ENCODE measurements around the gene LCE4A. TPM values are rescaled to one million over a fixed set of nuclear protein-coding genes. Genes with fewer than 3 reads are reported as not detected.
"Not testable (repeated sequence)": the region's sequence is repeated elsewhere in the genome, so short reads cannot be mapped to it uniquely, and the experiment has no call there.

Gene LCE4A, protein sequence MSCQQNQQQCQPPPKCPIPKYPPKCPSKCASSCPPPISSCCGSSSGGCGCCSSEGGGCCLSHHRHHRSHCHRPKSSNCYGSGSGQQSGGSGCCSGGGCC
- total RNA-seq, result not detected in 2 replicates

DNA sequence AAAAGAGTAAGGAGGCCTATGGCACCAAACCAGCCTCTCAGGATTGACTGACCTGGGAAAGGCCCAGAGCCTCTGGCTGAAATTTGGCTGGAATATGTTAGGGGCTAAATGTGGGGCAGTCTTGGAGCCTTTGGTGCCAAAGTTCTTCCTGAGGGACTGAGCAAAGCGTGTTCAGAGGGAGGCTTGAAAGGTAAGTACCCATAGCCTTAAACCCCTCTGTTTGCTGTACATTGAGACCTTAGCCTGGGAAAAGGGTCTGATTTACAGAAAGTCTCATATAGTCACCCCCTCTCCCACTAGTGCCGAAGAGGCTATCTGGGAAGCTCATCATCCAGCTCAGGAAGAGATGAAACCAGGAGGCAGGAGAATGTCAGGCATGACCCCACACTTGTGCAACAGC, at the start of gene LCE4A:
Gene LCE4A, plus strand, starts transcription at position 301 of the 400 bp plus-strand sequence. CDS start 916 bp downstream, outside the sequence.
- DNase-seq, result no peak

DNA sequence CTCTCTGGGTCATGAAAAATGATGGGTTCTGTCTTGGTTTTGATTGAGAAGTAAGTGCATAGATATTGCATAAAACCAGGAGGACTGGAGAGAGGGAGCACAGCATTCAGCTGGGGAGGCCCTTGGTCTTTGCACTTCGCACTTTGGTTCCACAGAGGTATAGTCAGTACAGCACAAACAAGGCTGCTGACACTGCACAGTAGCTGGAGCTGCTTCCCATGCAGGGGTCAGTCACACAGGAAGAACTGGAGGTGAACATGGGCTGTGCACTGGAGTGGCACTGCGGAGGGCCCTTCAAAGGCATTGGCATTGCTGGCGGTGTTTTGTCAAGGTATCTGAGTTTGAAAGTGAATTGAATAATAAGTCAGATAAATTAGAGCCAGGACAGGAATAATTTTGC, 49.3 kb upstream of the LCE4A start:
- DNase-seq, result no peak

DNA sequence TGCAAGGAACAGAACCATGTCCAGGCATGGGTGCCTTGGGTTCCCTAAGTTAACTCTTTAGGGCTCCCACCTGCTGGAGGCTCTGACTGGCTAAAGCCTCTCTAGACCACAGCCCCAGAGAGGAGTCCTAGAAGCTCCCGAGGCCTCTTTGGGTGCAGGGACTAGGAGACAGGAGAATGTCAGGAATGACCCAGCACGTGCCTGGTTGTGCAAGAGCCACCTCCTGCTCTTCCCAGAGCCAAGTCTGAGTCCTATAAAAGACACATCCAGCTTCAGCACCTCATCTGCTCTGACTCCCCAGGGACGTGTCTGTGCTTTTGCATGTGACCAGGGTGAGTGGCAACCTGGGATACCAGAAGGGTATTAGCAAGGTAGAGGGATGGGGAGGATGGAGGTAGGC, 44.9 kb upstream of the LCE4A start, which contains the start of gene LCE2D:
Gene LCE2D, plus strand, starts transcription at position 283 of the 400 bp plus-strand sequence. CDS start 726 bp downstream, outside the sequence.
- no peak for DNase-seq

DNA sequence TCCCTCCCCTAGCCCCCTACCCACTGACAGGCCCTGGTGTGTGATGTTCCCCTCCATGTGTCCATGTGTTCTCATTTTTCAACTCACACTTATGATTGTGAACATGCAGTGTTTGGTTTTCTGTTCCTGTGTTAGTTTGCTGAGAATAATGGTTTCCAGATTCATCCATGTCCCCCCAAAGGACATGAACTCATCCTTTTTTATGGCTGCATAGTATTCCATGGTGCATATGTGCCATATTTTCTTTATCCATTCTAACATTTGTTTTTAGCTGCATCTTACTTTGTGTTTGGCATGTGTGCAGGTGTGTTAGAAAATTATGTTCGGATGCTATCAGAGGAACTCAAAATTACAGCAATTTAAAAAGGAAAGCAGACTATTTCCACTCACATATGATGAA, 41.8 kb upstream of the LCE4A start:
- not testable (repeated sequence) for DNase-seq

DNA sequence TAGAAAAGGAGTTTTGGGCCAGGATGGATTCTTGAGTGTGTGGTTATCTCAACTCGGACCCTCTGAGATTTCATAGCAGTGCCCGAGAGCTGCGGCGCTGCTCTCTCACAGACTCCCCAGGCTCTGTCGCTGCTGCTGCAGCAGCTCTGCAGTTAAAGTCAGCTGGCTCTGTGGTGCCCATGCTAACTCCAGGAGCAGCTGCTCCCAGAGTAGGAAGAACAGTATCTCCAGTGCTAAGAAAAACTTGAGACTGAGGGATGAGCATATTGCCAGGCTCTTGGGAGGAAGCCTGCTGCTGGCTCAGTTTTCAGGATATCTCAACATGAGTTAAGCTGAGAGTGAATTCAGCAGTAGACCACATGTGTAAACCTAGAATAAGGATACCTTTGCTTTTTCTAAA, 40.3 kb upstream of the LCE4A start:
- DNase-seq, result no peak

DNA sequence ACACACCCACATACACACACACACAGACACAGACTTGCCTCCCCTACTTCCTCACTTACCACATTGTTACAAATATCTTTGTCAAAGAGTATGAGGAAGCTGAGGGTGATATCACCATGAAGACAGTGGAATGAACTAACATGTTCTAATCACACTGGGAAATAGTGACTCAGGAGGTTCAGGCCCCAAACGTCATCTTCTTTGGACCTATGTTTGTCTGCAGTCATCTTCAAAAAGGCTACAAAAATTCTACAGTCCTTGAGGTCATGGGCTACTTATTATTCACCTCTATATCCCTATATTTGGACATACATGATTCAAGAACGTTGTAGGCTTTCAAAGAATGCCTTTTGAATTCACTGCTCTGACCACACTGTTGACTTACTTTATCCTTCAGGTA, 34.9 kb upstream of the LCE4A start:
- DNase-seq, result no peak

DNA sequence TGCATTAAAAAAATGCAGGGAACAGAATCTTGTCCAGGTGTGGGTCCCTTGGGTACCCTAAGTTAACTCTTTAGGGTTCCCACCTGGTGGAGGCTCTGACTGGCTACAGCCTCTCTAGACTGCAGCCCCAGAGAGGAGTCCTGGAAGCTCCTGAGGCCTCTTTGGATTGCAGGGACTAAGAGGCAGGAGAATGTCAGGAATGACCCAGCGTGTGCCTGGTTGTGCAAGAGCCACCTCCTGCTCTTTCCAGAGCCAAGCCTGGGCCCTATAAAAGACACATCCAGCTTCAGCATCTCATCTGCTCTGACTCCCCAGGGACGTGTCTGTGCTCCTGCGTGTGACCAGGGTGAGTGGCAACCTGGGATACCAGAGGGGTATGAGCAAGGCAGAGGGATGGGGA, 33.0 kb upstream of the LCE4A start, which contains the start of gene LCE2C:
Gene LCE2C, plus strand, starts transcription at position 297 of the 400 bp plus-strand sequence. CDS start 737 bp downstream, outside the sequence.
- not testable (repeated sequence) for DNase-seq

DNA sequence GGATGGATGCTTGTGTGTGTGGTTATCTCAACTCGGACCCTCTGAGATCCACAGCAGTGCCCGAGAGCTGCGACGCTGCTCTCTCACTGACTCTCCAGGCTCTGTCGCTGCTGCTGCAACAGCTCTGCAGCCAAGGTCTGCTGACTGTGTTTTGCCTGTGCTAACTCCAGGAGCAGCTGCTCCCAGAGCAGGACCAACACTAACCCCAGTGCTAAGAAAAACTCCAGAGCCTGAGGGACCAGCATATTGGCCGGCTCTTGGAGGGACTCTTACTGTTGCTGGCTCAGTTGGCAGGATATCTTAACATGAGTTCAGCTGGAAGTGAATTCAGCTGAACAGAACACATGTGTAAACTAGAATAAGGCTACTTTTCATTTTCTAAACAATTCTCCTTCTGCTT, 28.5 kb upstream of the LCE4A start:
- no peak for DNase-seq

DNA sequence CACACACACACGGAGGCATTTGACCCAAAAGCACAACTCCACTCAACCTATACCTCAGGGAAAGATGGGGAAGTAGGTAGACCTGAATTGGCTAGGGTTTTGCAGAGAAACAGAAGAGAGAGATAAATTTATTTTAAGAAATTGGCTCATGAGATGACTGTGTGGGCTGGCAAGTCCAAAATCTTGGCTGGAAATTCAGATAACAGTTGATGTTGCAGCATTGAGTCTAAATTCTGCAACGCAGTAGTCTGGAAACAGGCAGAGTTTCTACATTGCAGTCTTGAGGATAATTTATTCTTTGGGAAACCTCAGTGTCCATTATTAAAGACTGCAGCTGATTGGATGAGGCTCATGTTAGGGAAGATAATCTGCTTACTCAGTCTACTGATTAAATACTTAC, 26.3 kb upstream of the LCE4A start:
- no peak for DNase-seq

DNA sequence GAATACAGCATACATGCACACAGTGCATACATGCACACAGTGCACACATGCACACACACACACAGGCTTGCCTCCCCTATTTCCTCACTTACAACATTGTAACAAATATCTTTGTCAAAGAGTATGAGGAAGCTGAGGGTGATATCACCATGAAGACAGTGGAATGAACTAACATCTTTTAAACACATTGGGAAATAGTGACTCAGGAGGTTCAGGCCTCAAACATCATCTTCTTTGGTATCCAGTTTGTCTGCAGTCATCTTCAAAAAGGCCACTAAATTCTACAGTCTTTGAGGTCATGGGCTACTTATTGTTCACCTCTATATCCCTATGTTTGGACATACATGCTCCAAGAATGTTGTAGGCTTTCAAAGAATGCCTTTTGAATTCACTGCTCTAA, 24.1 kb upstream of the LCE4A start:
- DNase-seq, result no peak

DNA sequence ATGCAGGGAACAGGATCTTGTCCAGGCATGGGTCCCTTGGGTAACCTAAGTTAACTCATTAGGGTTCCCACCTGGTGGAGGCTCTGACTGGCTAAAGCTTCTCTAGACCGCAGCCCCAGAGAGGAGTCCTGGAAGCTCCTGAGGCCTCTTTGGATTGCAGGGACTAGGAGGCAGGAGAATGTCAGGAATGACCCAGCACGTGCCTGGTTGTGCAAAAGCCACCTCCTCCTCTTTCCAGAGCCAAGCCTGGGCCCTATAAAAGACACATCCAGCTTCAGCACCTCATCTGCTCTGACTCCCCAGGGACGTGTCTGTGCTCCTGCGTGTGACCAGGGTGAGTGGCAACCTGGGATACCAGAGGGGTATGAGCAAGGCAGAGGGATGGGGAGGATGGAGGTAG, 22.1 kb upstream of the LCE4A start, which contains the start of gene LCE2B:
Gene LCE2B, plus strand, starts transcription at position 301 of the 400 bp plus-strand sequence. CDS start 721 bp downstream, outside the sequence.
- DNase-seq, result not testable (repeated sequence)

DNA sequence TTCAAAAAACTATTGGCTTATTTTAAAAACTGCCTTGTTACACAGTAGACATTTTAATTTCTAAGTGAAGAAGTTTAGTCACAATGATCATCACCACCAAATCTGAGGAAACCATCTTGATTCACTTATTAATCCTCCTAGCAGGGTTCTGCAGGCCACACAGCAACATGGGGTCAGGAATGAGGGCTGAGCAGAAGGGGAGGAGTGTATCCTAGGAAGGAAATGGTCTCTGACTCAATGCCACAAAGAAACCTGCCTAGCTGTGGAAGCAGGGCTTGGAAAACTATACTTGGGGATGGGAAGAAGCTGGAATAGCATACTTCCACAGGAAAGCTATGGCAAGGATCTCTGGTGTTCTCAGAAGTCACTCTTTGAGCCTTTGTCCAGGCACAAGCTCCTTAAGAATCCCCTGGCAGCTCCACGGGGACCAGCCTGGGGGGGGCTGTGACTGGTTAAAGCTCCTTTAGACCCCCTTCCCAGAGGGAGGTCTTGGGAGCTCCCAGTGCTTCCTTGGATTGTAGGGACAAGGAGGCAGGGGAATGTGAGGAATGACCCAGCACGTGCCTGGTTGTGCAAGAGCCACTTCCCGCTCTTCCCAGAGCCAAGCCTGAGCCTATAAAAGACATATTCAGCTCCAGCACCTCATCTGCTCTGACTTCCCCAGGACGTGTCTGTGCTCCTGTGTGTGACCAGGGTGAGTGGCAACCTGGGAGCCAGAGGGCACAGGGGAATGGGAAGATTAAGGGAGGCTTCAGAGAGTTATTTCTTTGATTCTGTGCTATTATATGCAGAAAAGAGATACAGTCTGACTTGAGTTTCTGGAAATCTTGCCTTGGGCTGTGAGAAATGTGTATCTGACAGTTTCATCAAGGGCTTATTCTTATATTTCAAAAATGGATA, 10.0 kb upstream of the LCE4A start, which contains the start of gene LCE2A:
Gene LCE2A, plus strand, starts transcription at position 645 of the 900 bp plus-strand sequence. CDS start 557 bp downstream, outside the sequence.
- no peak for DNase-seq

DNA sequence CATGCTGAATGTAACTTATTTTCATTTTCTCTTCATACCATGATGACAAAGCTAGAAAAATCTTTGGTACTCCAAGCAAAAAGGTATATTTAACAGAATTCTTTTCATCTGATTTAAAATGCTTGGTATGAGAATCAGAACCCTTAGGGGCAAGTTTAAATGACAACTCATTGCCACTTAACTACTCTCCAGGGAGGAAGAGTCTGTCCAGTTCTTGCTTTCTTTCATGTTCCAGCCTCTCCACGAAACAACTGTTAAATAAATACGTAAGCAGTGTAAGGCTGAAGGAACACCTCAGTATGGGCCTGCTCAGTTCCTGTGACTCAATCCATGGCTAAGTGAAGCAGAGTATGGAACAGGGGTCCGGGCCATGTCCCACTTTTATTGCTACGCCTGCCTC, 8.2 kb upstream of the LCE4A start:
- no peak for DNase-seq

DNA sequence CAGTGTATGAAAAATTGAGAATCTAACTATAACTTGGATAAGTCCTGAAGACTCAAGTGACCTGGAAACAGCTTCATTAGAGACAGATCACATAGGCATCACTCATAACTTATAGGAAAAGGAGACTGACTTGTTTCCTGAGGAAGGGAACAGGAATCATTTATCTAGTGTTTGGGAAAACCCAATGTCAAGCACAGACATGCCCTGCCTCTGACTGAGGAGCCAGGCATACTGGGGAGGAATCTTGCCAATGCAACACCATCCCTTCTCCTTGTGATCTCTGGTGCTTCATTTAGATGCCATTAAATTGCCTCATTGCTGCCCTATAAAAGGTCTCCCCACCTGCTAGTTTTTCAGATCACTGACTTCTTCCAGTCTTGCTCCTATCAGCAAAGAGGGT, 10.3 kb downstream of the LCE4A start:
- no peak for DNase-seq

DNA sequence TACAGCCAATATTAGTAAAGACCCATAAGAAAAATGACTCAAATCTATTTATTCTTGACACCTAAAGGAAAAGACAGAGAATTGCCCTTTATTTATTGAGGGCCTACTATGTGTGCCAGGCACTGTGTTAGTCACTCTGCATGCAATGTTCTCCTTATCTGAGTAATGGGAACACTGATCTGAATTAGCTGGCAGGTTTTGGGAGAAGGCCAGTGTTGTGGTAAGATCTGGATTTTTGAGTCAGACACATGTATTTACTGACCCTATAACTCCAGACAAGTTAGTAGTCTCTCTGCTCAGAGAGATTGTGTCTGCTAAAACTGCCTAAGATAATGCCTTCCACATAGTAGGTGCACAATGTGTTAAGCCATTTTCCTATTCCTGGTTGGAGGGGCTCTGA, 17.3 kb downstream of the LCE4A start:
- DNase-seq, result no peak

DNA sequence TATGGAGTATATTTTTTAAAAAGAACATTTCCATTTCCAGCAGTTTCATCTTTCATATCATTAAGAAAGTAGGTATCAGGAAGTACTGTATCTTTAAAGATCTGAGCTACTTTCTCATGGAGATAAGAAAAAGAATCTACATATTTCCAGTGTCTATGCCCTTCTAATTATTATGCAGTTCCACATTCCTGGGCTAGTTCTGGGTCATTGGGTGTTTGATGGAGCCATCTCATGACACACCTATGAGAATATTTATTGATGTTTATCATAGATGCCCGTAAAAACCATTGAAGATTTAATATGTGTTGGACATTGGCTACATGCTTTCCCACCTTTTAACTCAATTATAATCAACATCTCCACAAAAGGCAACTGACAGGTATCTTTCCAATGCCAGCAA, 21.0 kb downstream of the LCE4A start:
- no peak for DNase-seq

DNA sequence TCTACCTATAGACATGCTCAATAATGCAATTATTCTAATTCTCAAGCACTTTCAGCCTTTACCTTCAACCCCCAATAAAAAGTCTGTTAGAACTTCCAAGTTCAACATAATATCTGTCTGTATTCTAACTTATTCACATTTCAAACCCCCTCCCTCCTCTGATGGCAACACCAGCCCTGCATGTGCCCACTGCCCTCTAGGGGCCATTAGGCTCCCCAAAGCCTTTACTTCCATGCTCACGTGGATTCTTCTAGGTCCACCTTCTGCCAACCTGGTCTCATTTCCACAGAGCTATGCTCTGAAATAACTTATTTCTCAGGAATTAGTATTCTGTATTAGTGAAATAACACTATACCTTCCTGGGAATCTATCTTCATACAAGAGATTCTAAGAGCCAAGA, 27.7 kb downstream of the LCE4A start:
- DNase-seq, result no peak

DNA sequence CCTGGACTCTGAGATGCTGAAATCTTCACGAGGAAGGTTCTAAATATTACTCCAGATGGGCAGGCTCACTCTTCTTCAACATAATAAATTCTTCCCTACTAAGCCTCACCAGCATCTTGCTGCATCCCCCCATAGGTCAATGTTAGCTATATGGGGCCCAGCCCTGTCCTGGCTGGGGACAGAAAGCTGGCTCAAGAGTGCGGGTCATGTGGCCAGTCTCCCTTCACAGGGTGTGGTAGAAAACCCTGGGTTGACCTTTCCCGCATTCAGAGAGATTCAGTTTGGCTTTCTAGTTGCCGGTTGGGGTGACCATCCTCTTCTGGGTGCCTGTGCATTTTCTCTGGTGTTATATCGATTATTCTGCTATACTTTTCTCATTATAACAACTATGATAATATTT, 30.0 kb downstream of the LCE4A start:
- DNase-seq, result no peak

DNA sequence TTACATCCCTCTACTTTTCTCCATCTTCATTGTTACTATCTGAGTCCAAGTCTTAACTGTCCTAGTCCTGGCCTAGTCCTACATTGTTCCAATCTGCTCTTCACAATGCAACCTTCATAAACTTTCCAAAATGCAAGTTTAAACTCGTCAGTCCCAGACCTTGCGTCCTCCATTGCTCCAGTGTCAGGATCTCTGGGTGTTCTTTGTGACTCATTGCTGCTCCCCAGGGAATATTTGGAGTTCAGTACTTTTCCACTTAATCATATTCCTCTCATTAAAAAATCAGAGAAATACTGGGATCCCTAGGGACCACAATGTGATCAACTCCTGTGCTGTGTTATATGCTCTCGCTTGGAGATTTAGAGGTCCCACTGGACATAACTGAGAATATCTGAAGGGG, 31.9 kb downstream of the LCE4A start:
- no peak for DNase-seq

DNA sequence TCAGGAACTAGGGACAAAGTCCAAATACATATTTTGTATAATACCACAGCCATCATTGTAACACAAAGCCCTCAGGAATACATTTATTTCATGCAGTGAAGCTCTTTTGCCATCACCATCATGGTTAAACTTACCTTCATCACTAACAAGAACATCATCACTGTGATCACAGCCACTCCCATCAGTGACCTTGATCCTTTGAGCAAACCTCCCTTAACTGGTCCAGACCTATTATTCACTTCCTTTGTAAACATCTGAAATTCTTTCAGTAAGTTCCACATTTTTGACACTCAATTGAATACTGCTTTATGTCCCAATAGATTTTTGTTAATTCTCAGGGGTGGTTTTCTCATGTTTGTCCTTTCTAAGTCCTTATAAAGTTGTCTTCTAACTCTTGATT, 33.7 kb downstream of the LCE4A start:
- DNase-seq, result no peak

DNA sequence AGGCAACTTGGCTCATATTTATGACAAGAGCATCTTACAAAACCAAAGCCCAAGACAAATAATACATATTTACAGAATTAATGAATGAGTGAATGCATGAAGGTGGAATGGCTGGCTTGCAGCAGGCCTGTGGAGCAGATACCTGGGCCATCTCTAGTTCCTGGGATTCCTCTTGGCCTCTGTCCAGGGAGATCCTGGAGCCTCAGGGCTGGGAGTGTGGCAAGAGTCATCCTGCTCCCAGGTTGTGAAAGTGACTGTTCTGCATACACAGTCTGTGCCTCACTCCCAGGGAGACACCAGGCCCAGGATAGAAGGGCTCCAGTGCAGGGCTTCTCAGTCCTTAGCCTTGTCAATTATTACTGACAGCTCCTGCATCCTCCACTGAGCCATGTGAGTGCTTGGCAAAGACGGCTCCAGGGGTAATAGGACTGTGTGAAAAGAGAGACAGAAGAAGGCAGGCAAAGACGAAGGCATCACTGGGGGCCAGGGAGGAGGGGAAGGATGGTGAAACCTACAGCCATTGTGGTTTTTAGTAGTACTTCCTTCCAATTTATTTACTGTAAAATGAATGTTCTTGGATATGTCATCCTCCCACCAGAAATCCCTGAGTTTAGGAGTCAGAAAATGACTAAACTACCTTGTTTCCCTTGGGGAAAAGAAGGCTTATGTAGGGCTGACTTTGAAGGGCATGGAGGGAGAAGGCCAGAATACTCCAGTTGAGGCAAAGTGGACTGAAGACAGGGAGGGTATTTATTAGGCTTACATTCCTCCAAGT, 35.6 kb downstream of the LCE4A start:
- DNase-seq, result no peak

DNA sequence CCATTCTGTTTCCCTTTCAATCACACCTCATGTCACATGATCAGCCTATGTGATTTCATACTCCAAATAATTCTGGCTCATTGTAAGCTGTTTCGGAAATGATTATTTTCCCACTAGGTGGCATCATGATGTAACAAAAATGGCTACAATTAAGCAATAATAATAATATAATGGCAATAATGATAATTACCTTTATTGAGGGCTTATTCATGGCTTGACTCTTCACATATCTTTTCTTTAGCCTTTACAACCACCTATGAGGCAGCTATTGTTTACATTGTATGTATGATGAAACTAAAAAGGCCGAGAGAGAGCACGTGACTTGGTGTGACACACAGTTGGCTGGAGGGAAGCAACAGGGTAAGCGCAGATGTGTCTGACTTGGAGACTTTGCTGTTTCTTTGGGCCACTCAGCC, 37.3 kb downstream of the LCE4A start:
- peak; percentile 8 for DNase-seq
